GM18505 (cell line): ENCODE measurements around the gene RAB6B.

Experiments used
- ATAC-seq: cut with Tn5 transposase; IDR thresholded peaks from one replicate; pipeline ENCODE4 v1.9.1; 2021; ENCODE audit not compliant: unreplicated experiment
- POLR2A ChIP-seq: IDR thresholded peaks from 4 replicates; pipeline ENCODE4 v1.6.1; 2011; ENCODE audit warnings: borderline replicate concordance; ENCODE audit not compliant: insufficient read depth, insufficient read length; ENCODE audit errors: extremely low read depth

The RAB6B gene

GRCh38 chr3:133926736-133927539, 31.3 kb upstream of the RAB6B start:
- no peak for TF ChIP-seq POLR2A
- no peak for ATAC-seq

- ATAC-seq, result no peak
- TF ChIP-seq POLR2A, result no peak
Observed at GRCh38 chr3:133925960-133926735, 30.5 kb upstream of the RAB6B start.

- ATAC-seq, result no peak
Observed at GRCh38 chr3:133924041-133924440, 28.4 kb upstream of the RAB6B start.

GRCh38 chr3:133921592-133921991, 25.9 kb upstream of the RAB6B start:
- ATAC-seq, result no peak
- TF ChIP-seq POLR2A, result no peak

More at GRCh38 chr3:133924041-133924440, 28.4 kb upstream of the RAB6B start:
- TF ChIP-seq POLR2A, result no peak

GRCh38 chr3:133917144-133917543, 21.5 kb upstream of the RAB6B start:
- no peak for TF ChIP-seq POLR2A
- no peak for ATAC-seq

- no peak for ATAC-seq
- TF ChIP-seq POLR2A, result no peak
Observed at GRCh38 chr3:133915685-133916658, 20.3 kb upstream of the RAB6B start.

GRCh38 chr3:133914839-133915600, 19.3 kb upstream of the RAB6B start:
- TF ChIP-seq POLR2A, result no peak
- no peak for ATAC-seq

- no peak for TF ChIP-seq POLR2A
- ATAC-seq, result no peak
Observed at GRCh38 chr3:133910422-133910821, 14.7 kb upstream of the RAB6B start.

GRCh38 chr3:133905376-133905775, 9.7 kb upstream of the RAB6B start:
- no peak for ATAC-seq
- no peak for TF ChIP-seq POLR2A

- no peak for ATAC-seq
- no peak for TF ChIP-seq POLR2A
Observed at GRCh38 chr3:133901847-133902246, 6.2 kb upstream of the RAB6B start.

- no peak for TF ChIP-seq POLR2A
- no peak for ATAC-seq
Observed at GRCh38 chr3:133901083-133901482, 5.4 kb upstream of the RAB6B start.

GRCh38 chr3:133899311-133899710, 3.6 kb upstream of the RAB6B start:
- ATAC-seq, result no peak
- TF ChIP-seq POLR2A, result no peak
